Neutrophil (primary cell): ENCODE measurements around the gene CRYBG3.

Experiments used
- H3K27ac ChIP-seq: fragments of 200-600 bp; sonication (generic); 2 replicates; pipeline ENCODE4 v1.5.1; 2016; ENCODE audit warnings: mild to moderate bottlenecking, moderate library complexity
- H3K27me3 ChIP-seq: fragments of 200-600 bp; sonication (generic); 2 replicates; pipeline ENCODE4 v1.6.0; 2016; ENCODE audit warnings: mild to moderate bottlenecking
- H3K36me3 ChIP-seq: fragments of 200-600 bp; sonication (generic); 2 replicates; pipeline ENCODE4 v1.5.1; 2017
- H3K4me1 ChIP-seq, 2 experiments: fragments of 200-600 bp in 1 of 2; sonication (generic) in 1 of 2; 1 replicate in 1 of 2; 2 replicates in 1 of 2; pipeline versions ENCODE4 v1.5.1 to v1.6.1; 2013 to 2016; ENCODE audit warnings: low read depth in 1 of 2, low read length in 1 of 2, mild to moderate bottlenecking in 1 of 2, moderate library complexity in 1 of 2; ENCODE audit not compliant: control insufficient read depth in 1 of 2, insufficient read depth in 1 of 2
- H3K4me3 ChIP-seq, 2 experiments: fragments of 200-600 bp in 1 of 2; sonication (generic) in 1 of 2; 1 replicate in 1 of 2; 2 replicates in 1 of 2; pipeline ENCODE4 v1.5.1; 2013 to 2016; ENCODE audit warnings: low read depth in 1 of 2, low read length in 1 of 2, mild to moderate bottlenecking in 1 of 2, moderate library complexity in 1 of 2
- H3K9me3 ChIP-seq: fragments of 200-600 bp; sonication (generic); 2 replicates; pipeline ENCODE4 v1.5.1; 2016
- TF ChIP-seq, protein P1 (sequence below): fragments of 200-600 bp; sonication (generic); IDR thresholded peaks from 2 replicates; pipeline ENCODE4 v1.5.1; 2016; ENCODE audit warnings: antibody characterized with exemption

Gene CRYBG3

DNA sequence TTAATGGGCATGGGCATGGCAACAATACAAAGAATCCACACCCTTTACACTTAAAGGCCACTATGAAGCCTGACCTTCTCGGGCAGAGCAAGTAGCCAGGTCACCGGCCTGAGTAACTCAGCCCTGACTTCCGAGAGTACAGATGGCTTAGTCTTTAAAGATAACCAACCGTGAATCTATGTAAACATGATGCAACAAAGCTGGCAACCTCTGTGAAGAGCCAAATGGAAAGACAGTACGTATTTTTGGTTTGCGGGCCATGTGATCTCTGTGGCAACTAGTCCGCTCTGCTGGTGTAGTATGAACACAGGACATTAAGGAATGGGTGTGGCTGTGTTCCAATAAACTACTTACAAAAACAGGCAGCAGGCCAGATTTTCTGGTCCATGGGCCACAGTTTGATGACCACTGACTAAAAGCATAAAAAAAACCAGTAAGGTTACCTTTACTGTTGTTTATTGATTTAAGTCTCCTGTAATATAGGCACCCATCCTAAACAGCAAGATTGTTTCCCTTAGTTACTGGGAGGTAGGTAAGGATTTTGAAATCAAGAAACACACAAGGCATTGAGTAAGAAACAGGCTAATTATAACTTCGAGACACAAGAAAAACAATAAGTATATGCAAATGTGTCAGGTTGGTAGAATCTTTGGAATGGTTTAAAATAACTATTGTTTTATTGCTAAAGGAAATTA is 136.0 kb downstream of the CRYBG3 start:
- Histone ChIP-seq H3K27me3 (no peaks in the 10 kb centered on the region), H3K36me3 (no peaks in the 10 kb centered on the region), H3K4me3 (no peak overlapping the region), H3K27ac (no peak overlapping the region), H3K4me1 (no peaks in the 10 kb centered on the region), H3K9me3 (no peaks in the 10 kb centered on the region)
- TF ChIP-seq, protein P1, sequence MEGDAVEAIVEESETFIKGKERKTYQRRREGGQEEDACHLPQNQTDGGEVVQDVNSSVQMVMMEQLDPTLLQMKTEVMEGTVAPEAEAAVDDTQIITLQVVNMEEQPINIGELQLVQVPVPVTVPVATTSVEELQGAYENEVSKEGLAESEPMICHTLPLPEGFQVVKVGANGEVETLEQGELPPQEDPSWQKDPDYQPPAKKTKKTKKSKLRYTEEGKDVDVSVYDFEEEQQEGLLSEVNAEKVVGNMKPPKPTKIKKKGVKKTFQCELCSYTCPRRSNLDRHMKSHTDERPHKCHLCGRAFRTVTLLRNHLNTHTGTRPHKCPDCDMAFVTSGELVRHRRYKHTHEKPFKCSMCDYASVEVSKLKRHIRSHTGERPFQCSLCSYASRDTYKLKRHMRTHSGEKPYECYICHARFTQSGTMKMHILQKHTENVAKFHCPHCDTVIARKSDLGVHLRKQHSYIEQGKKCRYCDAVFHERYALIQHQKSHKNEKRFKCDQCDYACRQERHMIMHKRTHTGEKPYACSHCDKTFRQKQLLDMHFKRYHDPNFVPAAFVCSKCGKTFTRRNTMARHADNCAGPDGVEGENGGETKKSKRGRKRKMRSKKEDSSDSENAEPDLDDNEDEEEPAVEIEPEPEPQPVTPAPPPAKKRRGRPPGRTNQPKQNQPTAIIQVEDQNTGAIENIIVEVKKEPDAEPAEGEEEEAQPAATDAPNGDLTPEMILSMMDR: no peak

- Histone ChIP-seq H3K36me3 (no peaks in the 10 kb centered on the region), H3K4me3 (no peak overlapping the region), H3K4me1 (no peaks in the 10 kb centered on the region), H3K27me3 (no peaks in the 10 kb centered on the region), H3K9me3 (no peaks in the 10 kb centered on the region), H3K27ac (no peak overlapping the region)
- TF ChIP-seq, protein P1: no peak
Measured at GRCh38 chr3:97958396-97958795, 136.6 kb downstream of the CRYBG3 start.

GRCh38 chr3:97958796-97959195 is 137.0 kb downstream of the CRYBG3 start:
- Histone ChIP-seq H3K27me3 (no peaks in the 10 kb centered on the region), H3K4me3 (no peak overlapping the region), H3K27ac (no peak overlapping the region), H3K4me1 (no peaks in the 10 kb centered on the region), H3K36me3 (no peaks in the 10 kb centered on the region), H3K9me3 (no peaks in the 10 kb centered on the region)
- TF ChIP-seq, protein P1: no peak

DNA sequence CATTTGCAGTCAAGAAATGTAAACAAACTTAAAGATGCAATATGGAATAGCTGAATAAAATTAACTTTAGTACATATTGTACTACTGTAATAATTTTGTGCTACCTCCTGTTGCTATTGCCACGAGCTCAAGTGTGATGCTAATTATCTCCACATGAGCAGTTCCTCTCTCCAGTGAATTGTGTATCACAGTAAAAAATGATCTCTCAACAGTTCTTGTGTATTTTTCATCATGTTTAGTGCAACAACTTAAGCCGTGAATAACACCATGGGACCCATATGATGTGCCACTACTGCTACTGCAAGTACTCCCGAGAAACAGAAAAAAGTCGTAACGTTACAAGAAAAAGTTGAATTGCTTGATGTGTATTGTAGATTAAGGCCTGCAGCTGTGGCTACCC is 138.1 kb downstream of the CRYBG3 start:
- no peak overlapping the region for H3K27ac ChIP-seq
- no peaks in the 10 kb centered on the region for H3K9me3 ChIP-seq
- no peaks in the 10 kb centered on the region for H3K36me3 ChIP-seq
- no peak overlapping the region for H3K4me3 ChIP-seq
- TF ChIP-seq, protein P1: no peak
- H3K27me3 ChIP-seq: no peaks in the 10 kb centered on the region
- H3K4me1 ChIP-seq: no peaks in the 10 kb centered on the region

- Histone ChIP-seq H3K27me3 (no peaks in the 10 kb centered on the region), H3K9me3 (no peaks in the 10 kb centered on the region), H3K36me3 (no peaks in the 10 kb centered on the region), H3K27ac (no peak overlapping the region), H3K4me3 (no peak overlapping the region), H3K4me1 (no peaks in the 10 kb centered on the region)
- TF ChIP-seq, protein P1: no peak
Measured at GRCh38 chr3:97960551-97960950, 138.7 kb downstream of the CRYBG3 start.
